PFSK-1 (cell line): Measurements from ENCODE around the gene HMHB1.

Source experiments
- POLR2AphosphoS5 ChIP-seq: IDR thresholded peaks from 2 replicates; pipeline ENCODE4 v1.6.1; 2012; ENCODE audit warnings: low read depth, mild to moderate bottlenecking, control low read depth, low read length, moderate library complexity
- SIN3A ChIP-seq: IDR thresholded peaks from 2 replicates; pipeline ENCODE4 v1.6.1; 2012; ENCODE audit warnings: mild to moderate bottlenecking, low read length, moderate library complexity, borderline replicate concordance; ENCODE audit not compliant: insufficient read depth
- TAF1 ChIP-seq: IDR thresholded peaks from 2 replicates; pipeline ENCODE4 v1.6.1; 2012; ENCODE audit warnings: low read length, control low read depth, borderline replicate concordance; ENCODE audit not compliant: insufficient read depth
- TF ChIP-seq, protein P1 (sequence below), 2 experiments: IDR thresholded peaks; 2 replicates each; pipeline versions ENCODE4 v1.6.1 to v1.8.0; 2011 to 2012; ENCODE audit warnings: low read depth in 2 of 2, low read length in 2 of 2, control low read depth in 1 of 2, inconsistent platforms in 1 of 2, mild to moderate bottlenecking in 1 of 2, moderate library complexity in 1 of 2; ENCODE audit not compliant: insufficient read depth in 1 of 2

DNA sequence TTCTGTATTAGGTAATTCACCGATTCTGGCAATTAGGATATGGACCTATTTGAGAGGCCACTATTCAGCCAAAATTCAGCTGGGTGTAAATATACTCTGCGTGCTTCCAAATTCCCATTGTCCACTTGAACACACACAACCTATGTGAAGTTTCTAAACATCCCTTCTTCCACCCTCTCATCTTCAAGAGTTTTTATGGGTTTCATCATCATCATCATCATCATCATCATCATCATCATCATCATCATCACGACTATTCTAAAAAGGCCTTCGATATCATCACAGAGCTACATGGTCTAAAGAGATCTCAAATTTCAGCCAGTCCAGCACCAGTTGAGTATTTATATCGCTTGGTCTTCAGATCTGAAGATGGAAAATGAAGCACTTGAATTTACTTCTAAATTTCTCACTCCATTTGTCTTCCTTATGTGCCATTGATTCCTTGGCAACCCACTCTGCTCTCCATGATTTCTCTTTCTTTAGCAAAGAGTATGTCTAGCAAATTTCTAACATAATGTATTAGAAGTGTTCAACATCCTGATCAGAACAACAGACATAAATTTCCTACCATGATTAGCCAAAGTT, 49.2 kb upstream of the HMHB1 start:
- TF ChIP-seq POLR2AphosphoS5 (no peak), TAF1 (no peak), SIN3A (no peak)
- TF ChIP-seq, protein P1, sequence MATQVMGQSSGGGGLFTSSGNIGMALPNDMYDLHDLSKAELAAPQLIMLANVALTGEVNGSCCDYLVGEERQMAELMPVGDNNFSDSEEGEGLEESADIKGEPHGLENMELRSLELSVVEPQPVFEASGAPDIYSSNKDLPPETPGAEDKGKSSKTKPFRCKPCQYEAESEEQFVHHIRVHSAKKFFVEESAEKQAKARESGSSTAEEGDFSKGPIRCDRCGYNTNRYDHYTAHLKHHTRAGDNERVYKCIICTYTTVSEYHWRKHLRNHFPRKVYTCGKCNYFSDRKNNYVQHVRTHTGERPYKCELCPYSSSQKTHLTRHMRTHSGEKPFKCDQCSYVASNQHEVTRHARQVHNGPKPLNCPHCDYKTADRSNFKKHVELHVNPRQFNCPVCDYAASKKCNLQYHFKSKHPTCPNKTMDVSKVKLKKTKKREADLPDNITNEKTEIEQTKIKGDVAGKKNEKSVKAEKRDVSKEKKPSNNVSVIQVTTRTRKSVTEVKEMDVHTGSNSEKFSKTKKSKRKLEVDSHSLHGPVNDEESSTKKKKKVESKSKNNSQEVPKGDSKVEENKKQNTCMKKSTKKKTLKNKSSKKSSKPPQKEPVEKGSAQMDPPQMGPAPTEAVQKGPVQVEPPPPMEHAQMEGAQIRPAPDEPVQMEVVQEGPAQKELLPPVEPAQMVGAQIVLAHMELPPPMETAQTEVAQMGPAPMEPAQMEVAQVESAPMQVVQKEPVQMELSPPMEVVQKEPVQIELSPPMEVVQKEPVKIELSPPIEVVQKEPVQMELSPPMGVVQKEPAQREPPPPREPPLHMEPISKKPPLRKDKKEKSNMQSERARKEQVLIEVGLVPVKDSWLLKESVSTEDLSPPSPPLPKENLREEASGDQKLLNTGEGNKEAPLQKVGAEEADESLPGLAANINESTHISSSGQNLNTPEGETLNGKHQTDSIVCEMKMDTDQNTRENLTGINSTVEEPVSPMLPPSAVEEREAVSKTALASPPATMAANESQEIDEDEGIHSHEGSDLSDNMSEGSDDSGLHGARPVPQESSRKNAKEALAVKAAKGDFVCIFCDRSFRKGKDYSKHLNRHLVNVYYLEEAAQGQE (IDR thresholded peaks at IDR 0.05; ENCODE audit: insufficient read depth in 1 of 2, low read depth in 2 of 2, low read length in 2 of 2) = no peak
